ENCODE measurements around the gene C12orf42.

C12orf42 gene

GRCh38 chr12:103495469-103496456, at the start of gene C12orf42:
TSS of gene C12orf42 (minus strand) at chr12:103495968. CDS start at chr12:103478426, 17,542 bp downstream.
- peak; percentile 30 for DNase-seq (ENCODE audit: low read depth, low spot score)

- DNase-seq (ENCODE audit: low read depth, low spot score): no peak
Measured at GRCh38 chr12:103542078-103542477, 46.3 kb upstream of the C12orf42 start.

GRCh38 chr12:103540319-103540718, 44.6 kb upstream of the C12orf42 start:
- DNase-seq (ENCODE audit: low read depth, low spot score): no peak

- no peak for DNase-seq (ENCODE audit: low read depth, low spot score)
Measured at GRCh38 chr12:103538397-103538796, 42.6 kb upstream of the C12orf42 start.

GRCh38 chr12:103530307-103531066, 34.7 kb upstream of the C12orf42 start:
- no peak for DNase-seq (ENCODE audit: low read depth, low spot score)

DNA sequence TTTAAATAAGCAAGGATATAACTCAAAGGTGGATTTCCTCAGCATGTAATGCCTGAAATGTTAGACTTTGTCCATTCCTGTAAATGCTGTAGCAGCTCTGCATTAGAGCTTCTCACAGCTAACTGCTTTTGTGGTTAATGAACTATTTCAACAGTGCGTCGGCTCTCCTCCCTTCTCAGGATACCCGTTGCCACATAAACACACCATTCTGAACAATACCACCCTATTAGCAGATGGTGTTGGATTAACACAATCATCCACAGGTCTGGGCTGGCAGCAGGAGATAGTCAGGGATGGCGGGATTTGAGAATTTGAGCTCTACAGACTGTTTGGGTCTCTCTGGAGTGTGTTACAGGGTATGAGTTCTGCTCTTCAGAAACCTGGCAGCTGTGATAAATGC, 33.5 kb upstream of the C12orf42 start:
- DNase-seq (ENCODE audit: low read depth, low spot score): no peak

DNA sequence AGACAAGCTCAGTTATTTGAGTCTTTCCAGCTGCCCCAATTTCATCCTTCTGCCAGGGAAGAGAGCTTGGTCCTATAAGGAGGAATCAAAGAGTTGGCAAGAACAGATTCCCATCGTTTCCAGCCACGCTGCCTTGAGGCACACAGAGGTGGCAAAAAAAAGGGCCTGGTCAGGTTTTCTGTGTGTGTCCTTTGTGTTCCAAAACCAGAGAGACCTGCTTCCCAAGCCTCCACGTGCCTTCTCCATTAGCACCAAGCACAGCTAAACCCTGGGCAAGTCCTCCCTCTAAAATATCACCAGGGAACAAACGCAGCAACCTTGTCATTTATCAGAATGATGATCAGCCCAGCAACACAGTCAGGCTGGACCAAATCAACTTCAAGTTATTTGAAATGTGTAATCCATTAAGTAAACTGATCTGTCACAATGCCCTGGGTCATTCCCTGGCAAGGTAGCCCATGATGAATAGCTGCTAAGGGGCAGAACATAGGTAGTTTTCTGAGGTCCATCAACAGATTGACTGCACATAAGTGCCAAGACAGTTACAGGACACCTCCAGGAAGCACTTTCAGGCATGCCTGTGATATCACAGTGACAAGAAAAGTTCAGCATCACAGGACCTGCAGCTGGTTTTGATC, 28.6 kb upstream of the C12orf42 start:
- DNase-seq (ENCODE audit: low read depth, low spot score): no peak

- DNase-seq (ENCODE audit: low read depth, low spot score): no peak
Measured at GRCh38 chr12:103523771-103524170, 28.0 kb upstream of the C12orf42 start.

DNA sequence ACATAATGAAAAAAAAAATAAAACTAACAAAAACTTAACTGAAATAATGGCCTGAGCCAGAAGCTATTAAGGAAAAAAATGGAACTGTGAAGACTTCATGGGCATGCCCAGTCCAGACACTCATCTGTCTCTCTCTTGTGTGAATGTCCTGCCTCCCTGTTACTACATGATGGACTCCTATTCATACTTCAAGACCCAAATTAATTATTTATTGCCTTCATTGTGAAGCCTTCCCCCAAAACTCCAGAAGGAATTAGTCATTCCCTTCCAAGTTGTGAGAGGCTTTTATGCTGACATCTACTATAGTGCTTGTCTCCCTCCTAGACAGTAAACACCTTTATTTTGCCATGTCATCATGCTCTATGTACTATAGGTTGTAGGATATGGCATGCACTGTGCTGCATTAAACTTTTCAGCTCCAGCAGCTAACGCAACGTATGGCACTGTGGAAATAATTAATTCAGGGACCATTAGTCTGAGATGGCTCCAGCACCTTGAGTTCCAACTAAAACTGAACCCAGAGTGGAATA, 25.0 kb upstream of the C12orf42 start:
- DNase-seq (ENCODE audit: low read depth, low spot score): no peak

DNA sequence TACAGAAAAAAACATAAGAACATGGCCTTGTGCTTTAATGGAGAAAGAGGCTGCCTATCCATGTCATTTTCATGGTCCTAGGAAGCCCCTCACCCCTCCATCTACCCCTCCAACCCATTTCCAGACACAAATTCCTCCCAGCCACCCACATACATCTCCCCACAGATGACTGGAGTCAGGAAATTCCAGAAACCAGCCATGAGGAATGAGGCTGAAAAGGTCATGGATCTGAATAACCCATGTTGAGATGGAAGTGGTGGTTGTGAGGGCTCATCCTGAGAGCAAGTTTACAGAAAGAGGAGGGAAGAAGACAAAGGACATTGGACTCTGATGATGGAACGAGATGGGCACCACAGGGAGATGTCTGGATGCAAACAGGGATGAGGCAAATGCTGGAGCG, 23.9 kb upstream of the C12orf42 start:
- DNase-seq (ENCODE audit: low read depth, low spot score): no peak

- DNase-seq (ENCODE audit: low read depth, low spot score): no peak
Measured at GRCh38 chr12:103518899-103519298, 23.1 kb upstream of the C12orf42 start.

DNA sequence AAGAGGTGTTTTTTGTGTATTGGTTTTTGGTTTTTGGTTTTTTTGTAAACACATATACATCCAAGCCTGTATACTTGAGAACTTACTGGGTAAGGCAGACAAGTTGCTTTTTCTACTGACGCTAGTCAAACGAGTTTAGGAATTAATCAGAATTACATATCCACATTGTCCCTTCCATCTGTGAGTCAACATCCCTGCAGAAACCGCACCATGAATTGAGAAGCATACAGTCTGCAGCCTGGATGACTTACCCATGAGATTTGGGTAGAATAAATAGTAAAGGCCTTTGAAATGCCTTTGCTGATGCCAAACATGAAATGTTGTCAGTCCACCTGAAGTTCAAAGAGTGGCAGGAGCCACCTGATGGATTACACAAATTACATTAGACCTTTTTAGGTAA, 21.4 kb upstream of the C12orf42 start:
- no peak for DNase-seq (ENCODE audit: low read depth, low spot score)

DNA sequence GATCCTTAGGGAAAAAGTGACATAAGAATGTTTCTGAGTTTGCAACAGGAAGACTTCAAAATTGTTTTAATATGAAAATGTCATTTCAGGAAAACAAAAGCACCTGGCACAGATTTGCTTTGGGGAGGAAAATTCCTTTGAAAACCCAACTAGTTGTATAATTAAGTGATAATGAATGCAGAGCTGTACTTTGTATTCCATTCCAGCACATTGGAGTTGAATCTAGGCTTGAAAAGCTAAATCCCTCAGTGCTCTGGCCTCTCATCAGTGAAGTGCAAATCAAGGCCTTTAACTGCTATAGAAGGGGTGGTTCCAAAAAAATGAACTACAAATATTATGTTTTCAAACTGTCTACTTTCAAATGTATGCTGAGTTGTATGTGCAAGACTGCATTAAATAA, 19.6 kb upstream of the C12orf42 start:
- DNase-seq (ENCODE audit: low read depth, low spot score): no peak

GRCh38 chr12:103513875-103514274, 18.1 kb upstream of the C12orf42 start:
- no peak for DNase-seq (ENCODE audit: low read depth, low spot score)

GRCh38 chr12:103505371-103506236, 9.8 kb upstream of the C12orf42 start:
- peak; percentile 12 for DNase-seq (ENCODE audit: low read depth, low spot score)

DNA sequence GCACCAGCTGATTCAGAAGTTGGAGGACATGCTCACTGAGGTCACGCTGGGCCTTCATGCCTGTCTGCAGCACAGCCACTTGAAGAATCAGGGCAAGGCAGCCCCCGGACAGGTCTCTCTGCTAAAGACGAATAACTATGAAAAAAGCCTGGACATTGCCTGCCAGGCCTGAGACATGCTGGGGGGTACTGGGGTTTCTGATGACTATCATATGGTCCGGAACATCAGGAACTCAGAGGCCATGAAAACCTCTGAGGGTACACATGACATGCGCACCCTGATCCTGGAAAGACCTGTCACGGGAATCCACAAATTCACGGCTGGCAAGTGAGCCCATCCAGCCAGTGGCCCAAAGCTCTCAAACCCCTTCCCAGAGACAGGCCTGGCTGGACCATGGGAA, 8.8 kb upstream of the C12orf42 start:
- DNase-seq (ENCODE audit: low read depth, low spot score): no peak

DNA sequence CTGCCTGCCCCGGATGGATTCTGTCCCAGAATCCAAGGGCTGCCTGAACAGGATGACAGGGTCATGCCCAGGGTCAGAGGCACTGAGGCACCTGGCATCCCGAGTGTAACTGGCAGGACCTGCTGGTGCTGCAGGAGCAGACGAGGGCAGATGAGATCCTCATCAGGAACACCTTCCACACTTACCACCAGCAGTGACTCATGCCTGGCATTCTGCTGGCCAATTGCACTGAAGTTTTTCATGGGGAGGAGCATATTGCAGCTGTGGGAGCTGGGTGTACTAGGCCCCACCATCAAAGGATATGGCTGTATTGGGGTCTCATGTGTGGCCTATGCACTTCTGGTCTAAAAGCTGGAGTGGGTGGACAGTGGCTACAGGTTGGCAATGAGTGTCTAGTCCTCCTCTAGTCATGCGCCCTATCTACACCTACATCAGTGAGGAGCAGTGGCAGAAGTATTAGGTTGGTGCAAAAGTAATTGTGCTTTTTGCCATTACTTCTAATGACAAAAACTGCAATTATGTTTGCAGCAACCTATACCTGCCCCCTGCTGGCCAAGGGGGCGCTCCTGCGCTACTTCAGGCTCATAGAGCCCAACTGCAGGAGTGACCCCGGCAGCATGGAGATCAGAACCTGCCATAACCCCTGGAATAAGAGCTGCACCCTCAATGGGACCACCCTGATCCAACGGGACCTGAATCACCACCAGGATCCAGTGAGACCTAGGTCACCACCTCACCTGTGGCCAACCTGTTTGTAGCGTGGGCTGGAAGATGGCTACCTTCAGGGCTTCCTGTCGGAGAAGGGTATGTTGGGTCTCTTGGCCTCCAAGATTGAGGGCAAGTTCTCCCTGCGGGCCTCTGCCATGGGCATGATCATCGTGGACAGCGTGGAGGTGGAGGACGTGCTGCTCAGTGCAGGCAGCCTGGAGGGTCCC, 8.0 kb upstream of the C12orf42 start:
- peak; percentile 30 for DNase-seq (ENCODE audit: low read depth, low spot score)

DNA sequence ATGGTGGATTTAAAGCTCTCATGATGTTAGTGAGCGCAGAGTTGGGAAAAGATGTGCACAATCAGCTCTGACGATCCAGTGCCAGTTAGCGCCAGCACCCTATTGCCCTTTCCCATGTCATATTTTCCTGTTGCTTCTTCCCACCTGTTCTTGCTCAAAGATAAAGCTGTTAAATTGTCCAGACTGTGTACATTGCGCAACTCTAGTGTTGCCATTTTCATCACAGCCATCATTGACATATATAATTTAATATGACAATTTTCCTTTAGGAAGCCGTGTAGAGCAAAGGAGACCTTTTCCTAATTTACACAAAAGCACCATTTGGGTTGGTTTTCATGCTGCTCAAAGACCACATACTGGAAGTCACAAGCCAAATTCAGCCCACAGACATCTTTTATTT, 5.7 kb upstream of the C12orf42 start:
- no peak for DNase-seq (ENCODE audit: low read depth, low spot score)

GRCh38 chr12:103499571-103499970, 3.8 kb upstream of the C12orf42 start:
- no peak for DNase-seq (ENCODE audit: low read depth, low spot score)

DNA sequence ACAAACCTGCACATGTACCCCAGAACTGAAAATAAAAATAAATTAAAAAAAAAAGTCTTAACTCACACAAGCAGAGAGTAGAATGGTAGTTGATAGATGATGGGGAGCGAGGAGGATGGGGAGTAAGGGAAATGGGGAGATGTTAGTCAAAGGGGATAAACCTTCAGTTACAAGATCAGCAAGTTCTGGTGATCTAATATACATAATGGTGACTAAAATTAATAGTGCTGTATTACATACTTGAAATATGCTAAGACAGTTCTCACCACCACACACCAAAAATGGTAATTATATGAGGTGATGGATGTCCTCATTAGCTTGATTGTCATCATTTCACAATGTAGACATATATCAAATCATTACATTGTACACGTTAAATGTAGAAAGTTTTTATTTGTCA, 3.2 kb upstream of the C12orf42 start:
- no peak for DNase-seq (ENCODE audit: low read depth, low spot score)
